ENCODE measurements around the gene PRDM16.
A peak's percentile ranks its signal among the peaks of the same experiment; 100 is the strongest.

Gene PRDM16

DNA sequence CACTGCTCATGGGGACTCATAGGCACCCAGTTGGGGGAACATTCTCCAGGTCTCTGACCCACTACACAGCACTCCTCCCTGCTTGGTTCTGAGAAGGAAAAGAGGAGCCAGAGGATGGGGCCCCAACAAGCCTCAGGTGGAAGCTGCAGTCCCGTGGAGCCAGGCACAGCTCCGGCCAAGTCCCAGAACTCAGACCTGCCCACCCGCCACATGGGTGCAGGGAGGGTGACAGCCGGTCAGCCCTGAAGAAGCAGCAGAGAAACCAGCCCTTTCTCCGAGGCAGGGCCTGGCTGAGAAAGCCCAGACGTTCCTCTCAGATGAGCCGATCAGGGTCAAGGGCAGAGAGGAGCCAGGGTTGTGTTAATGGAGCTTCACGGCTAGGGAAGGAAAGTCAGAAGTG lies 106.5 kb downstream of the PRDM16 start:
- Histone ChIP-seq H3K4me1 (ENCODE audit: control insufficient read depth, insufficient read depth, low read length) (peaks cover 4% of the 10 kb centered on the region), H3K9me3 (ENCODE audit: control insufficient read depth, insufficient read depth, low read depth, low read length) (no peaks in the 10 kb centered on the region), H3K27ac (ENCODE audit: extremely low read depth, low read depth, low read length) (no peak overlapping the region), H3K36me3 (ENCODE audit: control insufficient read depth in 2 of 2, insufficient read depth in 1 of 2, low read length in 2 of 2) (no peaks in the 10 kb centered on the region; a peak in 1 of 3 replicates), H3K4me3 (ENCODE audit: low read depth, low read length) (no peak overlapping the region)
- ChIA-PET CTCF (no interaction called here), POLR2A (no interaction called here)
- no peak for TF ChIP-seq ZNF529 (tag by site-specific recombination; IDR thresholded peaks at IDR 0.05; ENCODE audit: insufficient replicate concordance)
- no peak for TF ChIP-seq ZNF112 (tag by site-specific recombination; IDR thresholded peaks at IDR 0.05)
- TF ChIP-seq, protein P1, sequence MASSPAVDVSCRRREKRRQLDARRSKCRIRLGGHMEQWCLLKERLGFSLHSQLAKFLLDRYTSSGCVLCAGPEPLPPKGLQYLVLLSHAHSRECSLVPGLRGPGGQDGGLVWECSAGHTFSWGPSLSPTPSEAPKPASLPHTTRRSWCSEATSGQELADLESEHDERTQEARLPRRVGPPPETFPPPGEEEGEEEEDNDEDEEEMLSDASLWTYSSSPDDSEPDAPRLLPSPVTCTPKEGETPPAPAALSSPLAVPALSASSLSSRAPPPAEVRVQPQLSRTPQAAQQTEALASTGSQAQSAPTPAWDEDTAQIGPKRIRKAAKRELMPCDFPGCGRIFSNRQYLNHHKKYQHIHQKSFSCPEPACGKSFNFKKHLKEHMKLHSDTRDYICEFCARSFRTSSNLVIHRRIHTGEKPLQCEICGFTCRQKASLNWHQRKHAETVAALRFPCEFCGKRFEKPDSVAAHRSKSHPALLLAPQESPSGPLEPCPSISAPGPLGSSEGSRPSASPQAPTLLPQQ (tag by site-specific recombination; IDR thresholded peaks at IDR 0.05) = no peak
- no peak for TF ChIP-seq ZNF530 (tag by site-specific recombination; IDR thresholded peaks at IDR 0.05; ENCODE audit: low read depth)
- no peak for TF ChIP-seq TRIM28 (IDR thresholded peaks at IDR 0.05; ENCODE audit: borderline replicate concordance, low read length)
- TF ChIP-seq, protein P2, sequence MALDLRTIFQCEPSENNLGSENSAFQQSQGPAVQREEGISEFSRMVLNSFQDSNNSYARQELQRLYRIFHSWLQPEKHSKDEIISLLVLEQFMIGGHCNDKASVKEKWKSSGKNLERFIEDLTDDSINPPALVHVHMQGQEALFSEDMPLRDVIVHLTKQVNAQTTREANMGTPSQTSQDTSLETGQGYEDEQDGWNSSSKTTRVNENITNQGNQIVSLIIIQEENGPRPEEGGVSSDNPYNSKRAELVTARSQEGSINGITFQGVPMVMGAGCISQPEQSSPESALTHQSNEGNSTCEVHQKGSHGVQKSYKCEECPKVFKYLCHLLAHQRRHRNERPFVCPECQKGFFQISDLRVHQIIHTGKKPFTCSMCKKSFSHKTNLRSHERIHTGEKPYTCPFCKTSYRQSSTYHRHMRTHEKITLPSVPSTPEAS (tag by site-specific recombination; IDR thresholded peaks at IDR 0.05) = no peak
- no peak for TF ChIP-seq KLF1 (tag by site-specific recombination; IDR thresholded peaks at IDR 0.05)
- no peak for TF ChIP-seq KLF8 (tag by site-specific recombination; IDR thresholded peaks at IDR 0.05)
- TF ChIP-seq, protein P3, sequence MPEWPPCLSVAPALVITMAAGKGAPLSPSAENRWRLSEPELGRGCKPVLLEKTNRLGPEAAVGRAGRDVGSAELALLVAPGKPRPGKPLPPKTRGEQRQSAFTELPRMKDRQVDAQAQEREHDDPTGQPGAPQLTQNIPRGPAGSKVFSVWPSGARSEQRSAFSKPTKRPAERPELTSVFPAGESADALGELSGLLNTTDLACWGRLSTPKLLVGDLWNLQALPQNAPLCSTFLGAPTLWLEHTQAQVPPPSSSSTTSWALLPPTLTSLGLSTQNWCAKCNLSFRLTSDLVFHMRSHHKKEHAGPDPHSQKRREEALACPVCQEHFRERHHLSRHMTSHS (tag by site-specific recombination; IDR thresholded peaks at IDR 0.05) = no peak
- TF ChIP-seq, protein P4, sequence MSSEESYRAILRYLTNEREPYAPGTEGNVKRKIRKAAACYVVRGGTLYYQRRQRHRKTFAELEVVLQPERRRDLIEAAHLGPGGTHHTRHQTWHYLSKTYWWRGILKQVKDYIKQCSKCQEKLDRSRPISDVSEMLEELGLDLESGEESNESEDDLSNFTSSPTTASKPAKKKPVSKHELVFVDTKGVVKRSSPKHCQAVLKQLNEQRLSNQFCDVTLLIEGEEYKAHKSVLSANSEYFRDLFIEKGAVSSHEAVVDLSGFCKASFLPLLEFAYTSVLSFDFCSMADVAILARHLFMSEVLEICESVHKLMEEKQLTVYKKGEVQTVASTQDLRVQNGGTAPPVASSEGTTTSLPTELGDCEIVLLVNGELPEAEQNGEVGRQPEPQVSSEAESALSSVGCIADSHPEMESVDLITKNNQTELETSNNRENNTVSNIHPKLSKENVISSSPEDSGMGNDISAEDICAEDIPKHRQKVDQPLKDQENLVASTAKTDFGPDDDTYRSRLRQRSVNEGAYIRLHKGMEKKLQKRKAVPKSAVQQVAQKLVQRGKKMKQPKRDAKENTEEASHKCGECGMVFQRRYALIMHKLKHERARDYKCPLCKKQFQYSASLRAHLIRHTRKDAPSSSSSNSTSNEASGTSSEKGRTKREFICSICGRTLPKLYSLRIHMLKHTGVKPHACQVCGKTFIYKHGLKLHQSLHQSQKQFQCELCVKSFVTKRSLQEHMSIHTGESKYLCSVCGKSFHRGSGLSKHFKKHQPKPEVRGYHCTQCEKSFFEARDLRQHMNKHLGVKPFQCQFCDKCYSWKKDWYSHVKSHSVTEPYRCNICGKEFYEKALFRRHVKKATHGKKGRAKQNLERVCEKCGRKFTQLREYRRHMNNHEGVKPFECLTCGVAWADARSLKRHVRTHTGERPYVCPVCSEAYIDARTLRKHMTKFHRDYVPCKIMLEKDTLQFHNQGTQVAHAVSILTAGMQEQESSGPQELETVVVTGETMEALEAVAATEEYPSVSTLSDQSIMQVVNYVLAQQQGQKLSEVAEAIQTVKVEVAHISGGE (tag by site-specific recombination; conservative IDR thresholded peaks at IDR 0.05; ENCODE audit: low read depth) = no peak
- TF ChIP-seq ZNF169 (tag by site-specific recombination; IDR thresholded peaks at IDR 0.05) = no peak
- no peak for TF ChIP-seq ZBTB1 (tag by site-specific recombination; IDR thresholded peaks at IDR 0.05)
- TF ChIP-seq ZNF37A (tag by site-specific recombination; IDR thresholded peaks at IDR 0.05) = no peak
- TF ChIP-seq ZNF19 (tag by site-specific recombination; IDR thresholded peaks at IDR 0.05; ENCODE audit: low read depth) = no peak

DNA sequence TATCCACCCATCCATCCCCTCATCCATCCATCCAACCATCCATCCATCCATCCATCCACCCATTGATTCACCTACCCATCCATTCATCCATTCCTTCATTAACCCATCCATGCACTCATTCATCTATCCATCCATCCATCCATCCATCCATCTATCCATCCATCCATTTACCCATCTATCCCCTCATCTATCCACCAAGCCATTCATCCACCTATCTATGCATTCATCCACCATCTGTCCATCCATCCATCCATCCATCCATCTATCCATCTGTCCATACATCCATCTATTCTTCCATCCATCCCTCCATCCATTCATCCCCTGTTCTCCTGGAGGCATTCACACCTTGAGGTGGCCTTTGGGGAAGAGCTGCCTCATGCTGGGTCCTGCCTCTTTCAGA lies 107.0 kb downstream of the PRDM16 start:
- Histone ChIP-seq H3K36me3 (ENCODE audit: control insufficient read depth in 2 of 2, insufficient read depth in 1 of 2, low read length in 2 of 2) (peaks cover 0 to 4% of the 10 kb centered on the region in 2 experiments; a peak in 2 of 3 replicates), H3K4me1 (ENCODE audit: control insufficient read depth, insufficient read depth, low read length) (peaks cover under 1% of the 10 kb centered on the region; the same call in 1 of the 2 replicates), H3K27ac (ENCODE audit: extremely low read depth, low read depth, low read length) (no peak overlapping the region), H3K4me3 (ENCODE audit: low read depth, low read length) (no peak overlapping the region), H3K9me3 (ENCODE audit: control insufficient read depth, insufficient read depth, low read depth, low read length) (no peaks in the 10 kb centered on the region)
- POLR2A ChIA-PET = no interaction called here
- CTCF ChIA-PET = no interaction called here
- TF ChIP-seq ZBTB8A (tag by site-specific recombination; IDR thresholded peaks at IDR 0.05) = no peak
- TF ChIP-seq HOXC10 (CRISPR knock-in tag; IDR thresholded peaks at IDR 0.05) = no peak
- TF ChIP-seq, protein P5, sequence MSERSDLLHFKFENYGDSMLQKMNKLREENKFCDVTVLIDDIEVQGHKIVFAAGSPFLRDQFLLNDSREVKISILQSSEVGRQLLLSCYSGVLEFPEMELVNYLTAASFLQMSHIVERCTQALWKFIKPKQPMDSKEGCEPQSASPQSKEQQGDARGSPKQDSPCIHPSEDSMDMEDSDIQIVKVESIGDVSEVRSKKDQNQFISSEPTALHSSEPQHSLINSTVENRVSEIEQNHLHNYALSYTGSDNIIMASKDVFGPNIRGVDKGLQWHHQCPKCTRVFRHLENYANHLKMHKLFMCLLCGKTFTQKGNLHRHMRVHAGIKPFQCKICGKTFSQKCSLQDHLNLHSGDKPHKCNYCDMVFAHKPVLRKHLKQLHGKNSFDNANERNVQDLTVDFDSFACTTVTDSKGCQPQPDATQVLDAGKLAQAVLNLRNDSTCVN (tag by site-specific recombination; optimal IDR thresholded peaks at IDR 0.05) = no peak
- no peak for TF ChIP-seq GLIS1 (tag by site-specific recombination; IDR thresholded peaks at IDR 0.05)
- peak; percentile 90 for TF ChIP-seq ZNF366 (tag by site-specific recombination; conservative IDR thresholded peaks at IDR 0.05)
- no peak for TF ChIP-seq ZNF350 (tag by site-specific recombination; IDR thresholded peaks at IDR 0.05)
- peak; percentile 85 for TF ChIP-seq ZBTB17 (tag by site-specific recombination; IDR thresholded peaks at IDR 0.05)
